A172 (cell line): Measurements from ENCODE around the gene ATP10B. TPM values are rescaled to one million over a fixed set of nuclear protein-coding genes. Genes with fewer than 3 reads are reported as not detected.
A peak's percentile ranks its signal among the peaks of the same experiment; 100 is the strongest.

ENCODE experiments used
- DNase-seq: peaks from one replicate; pipeline ENCODE4 v3.0.0-alpha.2; 2015; ENCODE audit warnings: low spot score
- total RNA-seq: library from RNA; depleted of rRNA; stranded (reverse); fragments of >200 nt; shearing (Covaris generic); gene quantifications from 2 replicates; pipeline ENCODE4 v1.2.3, GENCODE V29; 2014

Gene ATP10B
- total RNA-seq, 1 experiment from 2014 or later, result not detected

- no peak for DNase-seq
These were observed 214.5 kb downstream of the ATP10B start for GRCh38 chr5:160637357-160638090.

- no peak for DNase-seq
These were observed 216.3 kb downstream of the ATP10B start for GRCh38 chr5:160635663-160636062.

GRCh38 chr5:160635046-160635445 lies 217.0 kb downstream of the ATP10B start:
- no peak for DNase-seq

- no peak for DNase-seq
These were observed 223.0 kb downstream of the ATP10B start for GRCh38 chr5:160629003-160629402.

GRCh38 chr5:160628619-160628968 lies 223.4 kb downstream of the ATP10B start:
- no peak for DNase-seq

- DNase-seq, result no peak
These were observed 223.9 kb downstream of the ATP10B start for GRCh38 chr5:160627921-160628618.

GRCh38 chr5:160626322-160626721 lies 225.7 kb downstream of the ATP10B start:
- no peak for DNase-seq

GRCh38 chr5:160621526-160621925 lies 230.5 kb downstream of the ATP10B start:
- DNase-seq, result no peak

GRCh38 chr5:160620401-160620800 lies 231.6 kb downstream of the ATP10B start:
- no peak for DNase-seq

- no peak for DNase-seq
These were observed 232.6 kb downstream of the ATP10B start for GRCh38 chr5:160619381-160619780.

GRCh38 chr5:160618286-160618685 lies 233.7 kb downstream of the ATP10B start:
- DNase-seq, result no peak

- DNase-seq, result no peak
These were observed 235.1 kb downstream of the ATP10B start for GRCh38 chr5:160616712-160617497.

GRCh38 chr5:160614136-160614535 lies 237.9 kb downstream of the ATP10B start:
- DNase-seq, result no peak

- no peak for DNase-seq
These were observed 246.7 kb downstream of the ATP10B start for GRCh38 chr5:160605266-160605665.

- no peak for DNase-seq
These were observed 247.5 kb downstream of the ATP10B start for GRCh38 chr5:160604484-160604883.

GRCh38 chr5:160602744-160603143 lies 249.3 kb downstream of the ATP10B start:
- no peak for DNase-seq

GRCh38 chr5:160601046-160601445 lies 251.0 kb downstream of the ATP10B start:
- no peak for DNase-seq

- DNase-seq, result no peak
These were observed 278.7 kb downstream of the ATP10B start for GRCh38 chr5:160573318-160573717.

- no peak for DNase-seq
These were observed 284.8 kb downstream of the ATP10B start for GRCh38 chr5:160567031-160567705.

GRCh38 chr5:160565376-160565775 lies 286.6 kb downstream of the ATP10B start:
- peak; percentile 6 for DNase-seq

- DNase-seq, result peak; percentile 4
These were observed 295.2 kb downstream of the ATP10B start for GRCh38 chr5:160556846-160557245.
